HL-60 (cell line): ENCODE data around the gene MGAT4C.

Experiments used
- CTCF ChIP-seq: IDR thresholded peaks from one replicate; pipeline ENCODE4 v1.5.1; 2011; ENCODE audit warnings: low read length, control low read depth, inconsistent platforms; ENCODE audit not compliant: insufficient read depth
- GABPA ChIP-seq: IDR thresholded peaks from 2 replicates; pipeline ENCODE4 v1.6.1; 2012; ENCODE audit warnings: low read depth
- POLR2AphosphoS5 ChIP-seq: IDR thresholded peaks from 2 replicates; pipeline ENCODE4 v1.6.1; 2012; ENCODE audit warnings: low read depth
- REST ChIP-seq: IDR thresholded peaks from 2 replicates; pipeline ENCODE4 v1.6.1; 2012; ENCODE audit warnings: low read depth; ENCODE audit not compliant: insufficient replicate concordance
- SPI1 ChIP-seq: IDR thresholded peaks from 2 replicates; pipeline ENCODE4 v1.6.1; 2012; ENCODE audit warnings: low read depth, mild to moderate bottlenecking, borderline replicate concordance

DNA sequence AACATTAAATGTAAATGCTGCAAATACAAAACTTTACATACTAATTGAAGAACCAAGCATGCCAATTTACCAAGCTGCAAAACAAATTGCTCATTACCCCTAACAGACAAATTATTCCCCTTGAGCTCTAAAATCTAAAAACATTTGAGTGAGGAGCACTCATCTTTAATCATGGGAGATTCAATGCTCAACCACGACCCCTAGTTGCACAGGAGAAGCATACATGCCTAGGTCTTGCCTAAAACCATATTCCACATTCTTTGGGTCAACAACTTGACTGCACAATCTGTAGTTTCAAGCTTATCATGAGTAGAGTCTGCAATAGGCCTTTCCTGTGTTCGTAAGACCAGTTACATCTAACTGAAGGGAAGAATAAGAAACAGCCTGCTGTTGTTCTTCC lies 69.7 kb downstream of the MGAT4C start:
- no peak for TF ChIP-seq REST
- no peak for TF ChIP-seq POLR2AphosphoS5
- no peak for TF ChIP-seq CTCF
- TF ChIP-seq SPI1 = no peak
- no peak for TF ChIP-seq GABPA
